Lower leg skin (tissue), 4 donors: ENCODE measurements around the gene ST8SIA4. TPM values are rescaled to one million over a fixed set of nuclear protein-coding genes. Genes with fewer than 3 reads are reported as not detected.

Experiments
- DNase-seq, 2 donors: peaks; one replicate each; pipeline ENCODE4 v3.0.0-alpha.2; 2019; ENCODE audit warnings: low spot score in 2 of 2
- H3K4me3 ChIP-seq: fragments of 200-600 bp; sonication (generic); 2 replicates; pipeline ENCODE4 v1.5.1; 2017; ENCODE audit warnings: mild to moderate bottlenecking, low read depth; ENCODE audit not compliant: poor library complexity, severe bottlenecking
- CTCF ChIP-seq, 3 donors: fragments of 450-650 bp; IDR thresholded peaks; one replicate each; pipeline ENCODE4 v1.5.1; 2016; ENCODE audit warnings: antibody characterized with exemption in 3 of 3, mild to moderate bottlenecking in 3 of 3, moderate library complexity in 2 of 3
- POLR2A ChIP-seq, 2 donors: fragments of 450-650 bp; IDR thresholded peaks; one replicate each; pipeline ENCODE4 v1.6.1; 2016 to 2017; ENCODE audit warnings: antibody characterized with exemption in 2 of 2, mild to moderate bottlenecking in 1 of 2, moderate library complexity in 1 of 2
- WGBS, 2 donors: methylation state at CpG; one replicate each; pipeline ENCODE4 v1.1.5; 2018; 5-methylcytosine and 5-hydroxymethylcytosine counted together
- intact Hi-C: fragments of 100-400 bp; cut with DNase I; formaldehyde crosslinking; loops from one replicate; pipeline ENCODE4 v1.15.0; 2023; ENCODE audit warnings: low total_unique reads
- microRNA counts, 2 donors: library from miRNA; unstranded; fragments of <30 nt; microRNA quantifications; one replicate each; lab custom pipeline; 2016
- microRNA-seq, 2 donors: library from miRNA; unstranded; fragments of <30 nt; microRNA quantifications; one replicate each; pipeline ENCODE4, GENCODE V29; 2016; ENCODE audit warnings: borderline replicate concordance in 2 of 2, borderline number of aligned reads in 1 of 2
- total RNA-seq, 4 donors: library from RNA; depleted of rRNA; stranded (reverse); fragments of >200 nt; gene quantifications; one replicate each; pipeline ENCODE4 v1.1.0, GENCODE V29; 2016

ST8SIA4 gene
- total RNA-seq, 4 donors from 2014 or later = 0.68 to 1.3 (median 0.91) TPM

DNA sequence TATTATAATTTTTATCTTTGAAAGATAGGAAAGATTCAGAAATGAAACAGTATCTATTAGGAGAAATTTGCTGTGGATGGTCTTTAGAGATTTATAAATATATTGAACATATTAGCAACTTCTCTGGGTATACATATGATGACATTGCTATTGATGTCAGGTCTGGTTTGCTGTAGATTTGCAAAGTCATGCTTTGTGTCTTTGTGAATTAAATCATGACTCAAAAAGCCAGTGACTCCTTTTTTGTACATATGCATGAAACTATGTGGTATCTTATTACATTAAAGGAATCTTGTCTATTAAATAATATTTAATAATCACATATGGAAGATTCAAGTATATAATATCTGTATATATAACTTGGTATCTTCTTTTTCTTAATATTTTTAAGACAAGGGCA is 141.9 kb downstream of the ST8SIA4 start:
- intact Hi-C loops = no loop called here
- DNase-seq = no peak
- no peak overlapping the region for H3K4me3 ChIP-seq
- TF ChIP-seq CTCF (IDR thresholded peaks at IDR 0.05) (no peak), POLR2A (IDR thresholded peaks at IDR 0.05) (no peak)

DNA sequence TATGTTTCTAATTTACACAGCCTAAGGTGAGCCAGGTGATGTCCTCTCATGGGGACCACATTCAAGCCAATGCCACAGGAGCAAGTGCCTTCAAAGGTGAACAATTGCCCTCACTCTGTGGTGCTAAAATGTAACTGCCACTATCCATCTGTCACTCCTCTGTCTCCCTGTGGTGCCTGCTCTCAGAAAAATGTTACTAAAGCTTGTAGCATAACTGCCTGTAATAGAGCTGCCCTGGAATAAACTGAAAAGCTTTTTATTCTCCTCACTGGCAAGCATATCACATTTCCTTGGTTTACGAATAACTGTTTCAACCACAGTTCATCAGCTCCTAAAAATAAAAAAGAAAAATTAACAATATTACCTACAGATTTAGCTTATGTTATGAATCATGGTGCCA is 142.4 kb downstream of the ST8SIA4 start:
- no peak overlapping the region for H3K4me3 ChIP-seq
- TF ChIP-seq CTCF (IDR thresholded peaks at IDR 0.05) (no peak), POLR2A (IDR thresholded peaks at IDR 0.05) (no peak)
- 78 to 83% methylated on average over 1 of the region's 1 CpG for WGBS, 2 donors
- DNase-seq = no peak
- intact Hi-C loops = no loop called here

DNA sequence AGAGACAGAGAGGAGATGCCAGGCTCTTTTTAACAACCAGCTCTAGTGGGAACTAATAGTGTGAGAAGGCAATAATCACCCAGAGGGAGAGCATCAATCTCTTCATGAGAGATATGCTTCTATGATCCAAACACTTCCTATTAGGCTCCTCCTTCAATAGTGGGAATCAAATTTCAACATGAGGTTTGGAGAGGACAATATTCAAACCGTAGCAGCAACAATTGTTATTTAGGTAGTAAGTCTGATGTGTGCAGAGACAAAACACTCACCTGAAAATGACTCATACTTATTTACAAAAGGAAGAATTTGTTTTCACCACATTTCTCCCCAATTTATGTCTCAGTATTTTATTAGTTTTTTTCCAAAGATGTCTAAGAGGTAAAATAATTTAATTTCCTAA is 144.3 kb downstream of the ST8SIA4 start:
- intact Hi-C loops = no loop called here
- WGBS, 2 donors = 17 to 21% methylated on average over 1 of the region's 1 CpG
- DNase-seq = no peak
- TF ChIP-seq CTCF (IDR thresholded peaks at IDR 0.05) (no peak), POLR2A (IDR thresholded peaks at IDR 0.05) (no peak)
- no peak overlapping the region for H3K4me3 ChIP-seq

DNA sequence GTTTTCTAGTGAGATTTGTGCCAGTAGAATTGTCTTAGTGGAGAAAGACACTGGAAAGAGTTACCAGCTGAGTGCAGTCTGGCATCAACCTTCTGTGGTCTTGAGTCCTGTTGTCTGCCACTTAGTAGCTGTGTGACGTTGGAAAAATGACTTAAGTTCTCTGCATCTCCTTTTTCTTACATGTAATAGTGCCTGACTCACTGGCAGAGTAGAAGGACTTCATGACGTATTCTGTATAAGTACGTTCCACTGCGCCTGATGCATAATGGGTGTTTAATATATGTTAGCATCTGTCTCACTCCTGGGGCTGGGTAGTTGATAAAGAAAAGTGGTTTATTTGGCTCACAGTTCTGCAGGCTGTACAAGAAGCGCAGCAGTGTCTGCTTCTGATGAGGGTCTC is 144.8 kb downstream of the ST8SIA4 start:
- H3K4me3 ChIP-seq = no peak overlapping the region
- WGBS, 2 donors = 88 to 90% methylated on average over 5 of the region's 5 CpGs
- intact Hi-C loops = no loop called here

DNA sequence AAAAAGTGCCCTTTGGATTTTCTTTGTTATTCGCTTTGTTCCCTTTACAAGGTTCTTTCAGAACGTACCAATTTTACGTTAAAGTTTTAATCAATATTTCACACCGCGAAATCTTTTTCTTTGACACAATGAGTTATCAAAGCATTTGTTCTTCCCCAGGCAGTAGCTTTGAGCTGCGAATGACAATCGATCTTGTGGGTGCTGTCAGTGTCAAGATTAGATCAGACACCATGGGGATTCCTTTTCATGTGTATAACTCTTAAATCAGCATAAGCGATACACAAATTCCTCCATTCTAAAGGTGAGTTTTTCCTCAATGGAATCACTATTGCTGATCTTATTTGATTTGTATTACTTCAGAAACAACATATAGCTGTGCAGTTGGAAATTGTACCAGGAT is 145.5 kb downstream of the ST8SIA4 start:
- no peak for DNase-seq
- no peak overlapping the region for H3K4me3 ChIP-seq
- TF ChIP-seq CTCF (IDR thresholded peaks at IDR 0.05) (no peak), POLR2A (IDR thresholded peaks at IDR 0.05) (no peak)
- intact Hi-C loops = no loop called here
- 30 to 35% methylated on average over 8 of the region's 8 CpGs for WGBS, 2 donors

More for the DNA sequence above, 144.8 kb downstream of the ST8SIA4 start:
- DNase-seq = no peak
- TF ChIP-seq POLR2A (IDR thresholded peaks at IDR 0.05) = no peak
- no peak for TF ChIP-seq CTCF (IDR thresholded peaks at IDR 0.05)

MicroRNAs within 50 kb of the gene (microRNA counts, 767-probe panel; counts per million panel counts)
- microRNA hsa-miR-548p (lab: Ali Mortazavi, UCI) = 0 to 358 counts per million in 2 donors

Small RNA genes lying within 50 kb of the gene (microRNA-seq; reads per million reads assigned to microRNA genes)
- 0 reads per million in 2 donors for gene MIR548P
